HCT116 (cell line): ENCODE measurements around the gene OR51B5. TPM values are rescaled to one million over a fixed set of nuclear protein-coding genes. Genes with fewer than 3 reads are reported as not detected.

ENCODE experiments used
- CEBPB ChIP-seq: IDR thresholded peaks from 2 replicates; pipeline ENCODE4 v1.6.1; 2012; ENCODE audit warnings: low read depth
- MAX ChIP-seq: IDR thresholded peaks from 2 replicates; pipeline ENCODE4 v1.6.1; 2012
- REST ChIP-seq: IDR thresholded peaks from 2 replicates; pipeline ENCODE4 v1.6.1; 2012; ENCODE audit warnings: low read depth
- SP1 ChIP-seq: IDR thresholded peaks from 2 replicates; pipeline ENCODE4 v1.6.1; 2012; ENCODE audit warnings: low read depth
- total RNA-seq: library from RNA; stranded (reverse); gene quantifications from one replicate; pipeline ENCODE4 v1.2.1, GENCODE V29; 2021; ENCODE audit not compliant: unreplicated experiment

OR51B5 gene
- total RNA-seq, 1 experiment from 2014 or later = 140 TPM

GRCh38 chr11:5293028-5293427 is 50.3 kb downstream of the OR51B5 start (continued):
- no peak for TF ChIP-seq REST
- no peak for TF ChIP-seq CEBPB
- no peak for TF ChIP-seq MAX
- no peak for TF ChIP-seq SP1

Other genes with a start within 250 kb of the OR51B5 start
- not detected for gene OR52A5, start 205.2 kb downstream of the OR51B5 start, total RNA-seq
- gene OR52A1, start 188.8 kb downstream of the OR51B5 start, total RNA-seq = not detected
- not detected for gene OR51V1, start 142.8 kb downstream of the OR51B5 start, total RNA-seq
- gene HBB, start 116.5 kb downstream of the OR51B5 start, total RNA-seq = not detected
- gene HBD, start 109.0 kb downstream of the OR51B5 start, total RNA-seq = not detected
- gene HBG1, start 93.7 kb downstream of the OR51B5 start, total RNA-seq = 3.6 TPM
- 48.1 TPM for gene HBG2, start 88.7 kb downstream of the OR51B5 start, total RNA-seq
- 212 TPM for gene HBE1, start 73.6 kb downstream of the OR51B5 start, total RNA-seq
- gene OR51B4, start 41.6 kb downstream of the OR51B5 start, total RNA-seq = 43.7 TPM
- 17.1 TPM for gene OR51B2, start 19.2 kb downstream of the OR51B5 start, total RNA-seq
- not detected for gene OR51B6, start 8.0 kb upstream of the OR51B5 start, total RNA-seq
- gene OR51M1, start 40.3 kb upstream of the OR51B5 start, total RNA-seq = not detected
- not detected for gene OR51Q1, start 78.6 kb upstream of the OR51B5 start, total RNA-seq
- 23.1 TPM for gene OR51I1, start 98.0 kb upstream of the OR51B5 start, total RNA-seq
- gene OR51I2, start 105.8 kb upstream of the OR51B5 start, total RNA-seq = not detected
- not detected for gene OR52D1, start 145.2 kb upstream of the OR51B5 start, total RNA-seq
- gene UBQLN3, start 166.4 kb upstream of the OR51B5 start, total RNA-seq = not detected
- not detected for gene UBQLNL, start 173.2 kb upstream of the OR51B5 start, total RNA-seq
- not detected for gene OR52H1, start 205.0 kb upstream of the OR51B5 start, total RNA-seq
- not detected for gene OR52B6, start 237.4 kb upstream of the OR51B5 start, total RNA-seq